AG09319 (cell line): ENCODE data around the gene STPG4.
"Not testable (repeated sequence)": the region's sequence is repeated elsewhere in the genome, so short reads cannot be mapped to it uniquely, and the experiment has no call there.

Experiments
- DNase-seq: peaks from one replicate; pipeline ENCODE4 v3.0.0-alpha.2; 2010; ENCODE audit warnings: low read depth; ENCODE audit errors: extremely low read depth
- CTCF ChIP-seq: IDR thresholded peaks from 2 replicates; pipeline ENCODE4 v1.5.1; 2011; ENCODE audit warnings: low read depth, mild to moderate bottlenecking, inconsistent platforms, low read length, moderate library complexity

The STPG4 gene

GRCh38 chr2:47172922-47173695 is 18.0 kb upstream of the STPG4 start:
- TF ChIP-seq CTCF: no peak
- no peak for DNase-seq

- DNase-seq: no peak
- TF ChIP-seq CTCF: no peak
Measured at GRCh38 chr2:47172156-47172921, 17.2 kb upstream of the STPG4 start.

GRCh38 chr2:47169784-47170183 is 14.7 kb upstream of the STPG4 start:
- DNase-seq: no peak
- no peak for TF ChIP-seq CTCF

- DNase-seq: not testable (repeated sequence)
Measured at GRCh38 chr2:47168895-47169294, 13.8 kb upstream of the STPG4 start.

GRCh38 chr2:47167149-47167548 is 12.0 kb upstream of the STPG4 start:
- no peak for TF ChIP-seq CTCF

GRCh38 chr2:47165001-47165555 is 10.0 kb upstream of the STPG4 start:
- no peak for DNase-seq

More at GRCh38 chr2:47167149-47167548, 12.0 kb upstream of the STPG4 start:
- no peak for DNase-seq

GRCh38 chr2:47162780-47163179 is 7.7 kb upstream of the STPG4 start:
- no peak for DNase-seq
- TF ChIP-seq CTCF: no peak

More at GRCh38 chr2:47165001-47165555, 10.0 kb upstream of the STPG4 start:
- TF ChIP-seq CTCF: no peak
